ENCODE data around the gene IL17RB. TPM values are rescaled to one million over a fixed set of nuclear protein-coding genes. Genes with fewer than 3 reads are reported as not detected.

The IL17RB gene
- total and polyA plus RNA-seq, 2 of the 8 experiments (the other 6 are each of a cell fraction or from before 2014, with no cell fraction given): 7.0 to 24.6 TPM

GRCh38 chr3:53850895-53851294, 4.5 kb downstream of the IL17RB start (continued):
- no peak for TF ChIP-seq CHD7 (IDR thresholded peaks at IDR 0.05; ENCODE audit: insufficient replicate concordance, low read length)
